Activated T-helper 1 cell treated with anti-CD3 and anti-CD28 coated beads, Interleukin-12 subunit alpha, Interleukin-12 subunit beta, Interleukin-2, Interleukin-4 antibody, amounts not matched to agents 30 ng/mL and 10 ng/mL and 1 ng/mL, durations not matched to agents 14 hours and 24 hours and 36 hours (primary cell): ENCODE data around the gene KIF22. TPM values are rescaled to one million over a fixed set of nuclear protein-coding genes. Genes with fewer than 3 reads are reported as not detected.
A peak's percentile ranks its signal among the peaks of the same experiment; 100 is the strongest.

ENCODE experiments used
- DNase-seq: peaks from one replicate; pipeline ENCODE4 v3.0.0; 2021; ENCODE audit warnings: low spot score
- H3K27ac Mint-ChIP-seq: one replicate; pipeline ENCODE4 v1.8.0; 2021; ENCODE audit warnings: mild to moderate bottlenecking, mixed read lengths
- H3K27me3 Mint-ChIP-seq: one replicate; pipeline ENCODE4 v1.8.0; 2022; ENCODE audit warnings: mild to moderate bottlenecking, moderate library complexity, mixed read lengths; ENCODE audit not compliant: insufficient read depth
- H3K36me3 Mint-ChIP-seq: one replicate; pipeline ENCODE4 v1.8.0; 2021; ENCODE audit warnings: low read depth, mixed read lengths
- H3K4me1 Mint-ChIP-seq: one replicate; pipeline ENCODE4 v1.8.0; 2021; ENCODE audit warnings: low read depth, mixed read lengths
- H3K4me3 Mint-ChIP-seq: one replicate; pipeline ENCODE4 v1.8.0; 2021; ENCODE audit warnings: mild to moderate bottlenecking, moderate library complexity, mixed read lengths
- H3K9me3 Mint-ChIP-seq: one replicate; pipeline ENCODE4 v1.8.0; 2021; ENCODE audit warnings: mixed read lengths
- intact Hi-C: fragments of 100-400 bp; cut with micrococcal nuclease; formaldehyde crosslinking; loops from one replicate; pipeline ENCODE4 v1.15.1; 2024
- total RNA-seq: library from RNA; stranded (reverse); gene quantifications from 2 replicates; pipeline ENCODE4 v1.2.3, GENCODE V29; 2022

The KIF22 gene
- total RNA-seq, 1 donor from 2014 or later: 140 TPM

DNA sequence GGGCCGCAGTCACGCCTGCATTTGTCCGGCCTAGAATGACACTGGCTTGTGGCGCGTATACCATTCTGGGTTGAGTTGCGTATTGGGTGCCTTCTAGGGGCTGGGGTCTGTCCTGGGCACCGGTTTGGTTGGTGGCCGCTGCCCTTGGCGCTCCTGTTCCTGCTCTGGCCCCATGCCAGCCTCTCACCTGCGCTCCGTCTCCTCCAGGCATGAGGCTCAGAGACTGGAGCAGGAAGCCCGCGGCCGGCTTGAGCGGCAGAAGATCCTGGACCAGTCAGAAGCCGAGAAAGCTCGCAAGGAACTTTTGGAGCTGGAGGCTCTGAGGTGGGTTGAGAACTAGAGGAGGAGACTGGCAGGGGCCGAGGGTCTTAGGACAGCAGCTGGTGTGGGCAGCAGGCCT, 55.1 kb downstream of the KIF22 start:
- Mint-ChIP-seq H3K36me3 (peaks cover 35% of the 10 kb centered on the region), H3K27ac (no peak overlapping the region), H3K9me3 (no peaks in the 10 kb centered on the region), H3K4me3 (no peak overlapping the region), H3K27me3 (no peaks in the 10 kb centered on the region), H3K4me1 (peaks cover 5% of the 10 kb centered on the region)
- no peak for DNase-seq
- intact Hi-C loops: no loop called here

DNA sequence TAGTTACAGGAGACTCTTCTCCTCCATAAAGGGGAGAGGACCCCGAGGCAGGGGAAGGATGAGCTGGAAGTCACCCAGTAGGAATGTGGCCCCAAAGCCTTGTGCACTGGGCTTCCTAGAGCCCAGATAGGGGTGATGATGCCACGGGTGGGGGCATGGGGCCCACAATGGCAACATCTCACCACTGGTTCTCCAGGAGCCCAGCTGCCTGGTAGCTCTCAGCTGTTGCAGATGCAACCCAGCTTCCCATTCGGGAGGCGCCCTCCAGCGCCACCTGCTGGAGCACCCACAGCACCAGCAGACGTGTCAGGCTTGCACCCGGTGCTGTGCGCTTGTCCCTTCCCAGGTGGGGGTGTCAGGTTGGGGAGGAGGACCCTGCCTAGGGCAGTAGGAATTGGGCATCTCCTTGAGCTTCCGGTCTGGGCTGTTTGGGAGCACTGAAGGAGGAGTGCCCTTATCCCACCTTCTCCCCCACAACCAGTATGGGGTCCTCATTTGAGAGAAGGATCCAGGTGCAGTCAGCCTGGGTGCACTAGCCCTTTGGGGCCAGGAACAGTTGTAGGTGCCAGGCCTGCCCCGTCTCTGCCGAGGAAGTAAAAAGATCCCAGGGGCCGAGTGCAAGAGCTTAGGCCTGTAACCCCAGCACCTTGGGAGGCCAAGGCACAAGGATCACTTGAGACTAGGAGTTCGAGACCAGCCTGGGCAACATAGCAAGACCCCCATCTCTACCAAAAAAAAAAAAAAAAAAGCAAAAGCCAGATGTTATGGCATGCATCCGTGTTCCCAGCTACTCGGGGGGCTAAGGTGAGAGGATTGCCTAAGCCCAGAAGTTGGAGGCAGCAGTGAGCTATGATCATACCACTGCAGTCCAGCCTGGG, 58.1 kb downstream of the KIF22 start:
- Mint-ChIP-seq H3K36me3 (peaks cover 36% of the 10 kb centered on the region), H3K27ac (no peak overlapping the region), H3K4me3 (no peak overlapping the region), H3K27me3 (no peaks in the 10 kb centered on the region), H3K4me1 (peaks cover 5% of the 10 kb centered on the region), H3K9me3 (no peaks in the 10 kb centered on the region)
- peak; percentile 67 for DNase-seq
- intact Hi-C loops: loop anchor here (1.0 to 2.0 kb wide), 5 partner anchors 21 to 156 kb away; partner anchors contain the start of gene MVP

GRCh38 chr16:29849505-29849904, 59.0 kb downstream of the KIF22 start:
- Mint-ChIP-seq H3K4me1 (peaks cover 5% of the 10 kb centered on the region), H3K27me3 (no peaks in the 10 kb centered on the region), H3K27ac (no peak overlapping the region), H3K4me3 (no peak overlapping the region), H3K36me3 (peaks cover 33% of the 10 kb centered on the region), H3K9me3 (no peaks in the 10 kb centered on the region)
- no peak for DNase-seq
- intact Hi-C loops: loop anchor here (2.0 kb wide), 1 partner anchor 157 kb away; no protein-coding TSS in a partner anchor

DNA sequence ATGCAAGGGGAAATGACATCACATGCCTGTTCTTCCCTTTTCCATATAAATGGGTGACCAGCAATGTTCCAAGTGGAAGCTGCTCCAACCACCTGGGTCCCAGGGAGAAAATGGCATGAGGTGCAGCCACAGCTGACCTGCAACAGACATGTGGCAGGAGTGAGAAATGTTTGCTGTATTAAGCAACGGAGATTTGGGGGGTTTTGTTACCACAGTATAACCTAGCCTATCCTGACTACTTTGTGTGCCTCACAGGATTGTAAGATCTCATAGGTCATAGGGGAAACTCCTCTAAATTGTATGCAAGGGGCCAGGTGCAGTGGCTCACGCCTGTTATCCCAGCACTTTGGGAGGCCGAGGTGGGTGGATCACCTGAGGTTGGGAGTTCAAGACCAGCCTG, 60.4 kb downstream of the KIF22 start:
- no peak overlapping the region for H3K27ac Mint-ChIP-seq
- no peak for DNase-seq
- H3K36me3 Mint-ChIP-seq: peaks cover 23% of the 10 kb centered on the region
- no peak overlapping the region for H3K4me3 Mint-ChIP-seq
- no peaks in the 10 kb centered on the region for H3K27me3 Mint-ChIP-seq
- intact Hi-C loops: no loop called here
- H3K4me1 Mint-ChIP-seq: peaks cover 5% of the 10 kb centered on the region
- no peaks in the 10 kb centered on the region for H3K9me3 Mint-ChIP-seq

- Mint-ChIP-seq H3K36me3 (peaks cover 20% of the 10 kb centered on the region), H3K9me3 (no peaks in the 10 kb centered on the region), H3K4me1 (peaks cover 5% of the 10 kb centered on the region), H3K4me3 (no peak overlapping the region), H3K27me3 (no peaks in the 10 kb centered on the region), H3K27ac (no peak overlapping the region)
- DNase-seq: no peak
- intact Hi-C loops: no loop called here
Measured at GRCh38 chr16:29852654-29853053, 62.1 kb downstream of the KIF22 start.

- H3K27ac Mint-ChIP-seq: no peak overlapping the region
- intact Hi-C loops: no loop called here
- no peaks in the 10 kb centered on the region for H3K9me3 Mint-ChIP-seq
- H3K27me3 Mint-ChIP-seq: no peaks in the 10 kb centered on the region
- peaks cover 18% of the 10 kb centered on the region for H3K36me3 Mint-ChIP-seq
- DNase-seq: no peak
- no peaks in the 10 kb centered on the region for H3K4me1 Mint-ChIP-seq
- H3K4me3 Mint-ChIP-seq: no peak overlapping the region
Measured at GRCh38 chr16:29854520-29855100, 64.1 kb downstream of the KIF22 start.

Other genes starting within 250 kb of the KIF22 start
- gene SPN, start 127.5 kb upstream of the KIF22 start, total RNA-seq: 191 and 196 TPM in 2 replicates
- 6.3 and 6.5 TPM in 2 replicates for gene QPRT, start 111.6 kb upstream of the KIF22 start, total RNA-seq
- gene C16orf54, start 44.8 kb upstream of the KIF22 start, total RNA-seq: 21.3 and 24.6 TPM in 2 replicates
- not detected in 2 replicates for gene ZG16, start 12.5 kb upstream of the KIF22 start, total RNA-seq
- gene MAZ, start 15.8 kb downstream of the KIF22 start, total RNA-seq: 365 and 380 TPM in 2 replicates
- 1.0 and 1.3 TPM in 2 replicates for gene PRRT2, start 21.4 kb downstream of the KIF22 start, total RNA-seq
- gene PAGR1, start 25.4 kb downstream of the KIF22 start, total RNA-seq: 29.2 and 30.8 TPM in 2 replicates
- gene MVP, start 29.7 kb downstream of the KIF22 start, total RNA-seq: 117 and 124 TPM in 2 replicates
- 83.7 and 85.5 TPM in 2 replicates for gene CDIPT, start 72.5 kb downstream of the KIF22 start, total RNA-seq
- 0.16 and 0.32 TPM in 2 replicates for gene SEZ6L2, start 108.8 kb downstream of the KIF22 start, total RNA-seq
- 4.2 and 4.7 TPM in 2 replicates for gene ASPHD1, start 109.7 kb downstream of the KIF22 start, total RNA-seq
- gene KCTD13, start 135.5 kb downstream of the KIF22 start, total RNA-seq: 53.7 and 58.2 TPM in 2 replicates
- 41.5 and 43.7 TPM in 2 replicates for gene TMEM219, start 171.3 kb downstream of the KIF22 start, total RNA-seq
- gene TAOK2, start 183.1 kb downstream of the KIF22 start, total RNA-seq: 38.5 and 39.7 TPM in 2 replicates
- 48.8 and 50.1 TPM in 2 replicates for gene HIRIP3, start 204.9 kb downstream of the KIF22 start, total RNA-seq
- 128 and 137 TPM in 2 replicates for gene INO80E, start 205.5 kb downstream of the KIF22 start, total RNA-seq
- 2.0 and 2.3 TPM in 2 replicates for gene DOC2A, start 220.3 kb downstream of the KIF22 start, total RNA-seq
- gene C16orf92, start 232.4 kb downstream of the KIF22 start, total RNA-seq: not detected in 2 replicates
- 1.6 and 1.9 TPM in 2 replicates for gene TLCD3B, start 240.5 kb downstream of the KIF22 start, total RNA-seq